Muscle layer of duodenum (tissue), 2 donors: ENCODE results near the gene FUT6.
A peak's percentile ranks its signal among the peaks of the same experiment; 100 is the strongest.
"Not testable (repeated sequence)": the region's sequence is repeated elsewhere in the genome, so short reads cannot be mapped to it uniquely, and the experiment has no call there.

Experiments
- H3K27ac ChIP-seq: one replicate; pipeline ENCODE4 v1.7.0; 2013; ENCODE audit warnings: mild to moderate bottlenecking, low read length
- H3K27me3 ChIP-seq: one replicate; pipeline ENCODE4 v1.7.0; 2013; ENCODE audit warnings: low read depth, mild to moderate bottlenecking, control low read depth, low read length
- H3K36me3 ChIP-seq, 2 donors: one replicate each; pipeline ENCODE4 v1.7.0; 2013; ENCODE audit warnings: low read length in 2 of 2, control low read depth in 1 of 2, mild to moderate bottlenecking in 1 of 2; ENCODE audit not compliant: insufficient read depth in 2 of 2, control insufficient read depth in 1 of 2
- H3K4me1 ChIP-seq, 2 donors: one replicate each; pipeline ENCODE4 v1.7.0; 2013; ENCODE audit warnings: low read length in 2 of 2, mild to moderate bottlenecking in 2 of 2, control low read depth in 1 of 2, moderate library complexity in 1 of 2; ENCODE audit not compliant: insufficient read depth in 2 of 2, control insufficient read depth in 1 of 2
- H3K4me3 ChIP-seq, 2 donors: one replicate each; pipeline ENCODE4 v1.7.0; 2013; ENCODE audit warnings: low read length in 2 of 2, low read depth in 1 of 2, mild to moderate bottlenecking in 1 of 2
- H3K9me3 ChIP-seq, 2 donors: one replicate each; pipeline ENCODE4 v1.7.0; 2013; ENCODE audit warnings: low read length in 2 of 2, control low read depth in 1 of 2, mild to moderate bottlenecking in 1 of 2; ENCODE audit not compliant: control insufficient read depth in 1 of 2
- donor health status: healthy.

The FUT6 gene

DNA sequence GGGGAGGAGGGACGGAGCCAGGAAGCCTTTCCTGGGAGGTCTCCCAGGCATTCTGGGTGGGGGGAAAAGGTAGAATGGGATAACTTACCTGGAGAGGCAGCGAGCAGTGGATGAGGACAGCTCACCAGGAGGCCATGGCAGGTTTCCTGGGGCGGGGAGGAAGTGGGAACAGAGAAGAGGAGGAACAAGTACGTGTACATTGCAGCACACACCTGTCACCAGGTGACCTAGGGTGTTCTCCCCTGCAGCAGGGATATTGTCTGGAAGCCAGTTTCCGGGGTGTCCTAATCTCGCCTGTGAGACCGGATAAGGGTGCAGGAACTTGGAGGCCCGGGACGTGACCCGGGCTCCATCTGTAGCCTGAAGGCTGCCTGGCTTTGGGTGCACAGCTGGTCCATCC lies 11.8 kb upstream of the FUT6 start, which contains the start of gene FUT3:
TSS of gene FUT3 (minus strand) at position 148 of the 400 bp plus-strand sequence.
- H3K27ac ChIP-seq = peak within 1 kb of the TSS; percentile 90
- H3K27me3 ChIP-seq = no peaks in the 10 kb centered on the region
- peak within 1 kb of the TSS in 1 of 2 donors; percentile 31 for H3K4me3 ChIP-seq

DNA sequence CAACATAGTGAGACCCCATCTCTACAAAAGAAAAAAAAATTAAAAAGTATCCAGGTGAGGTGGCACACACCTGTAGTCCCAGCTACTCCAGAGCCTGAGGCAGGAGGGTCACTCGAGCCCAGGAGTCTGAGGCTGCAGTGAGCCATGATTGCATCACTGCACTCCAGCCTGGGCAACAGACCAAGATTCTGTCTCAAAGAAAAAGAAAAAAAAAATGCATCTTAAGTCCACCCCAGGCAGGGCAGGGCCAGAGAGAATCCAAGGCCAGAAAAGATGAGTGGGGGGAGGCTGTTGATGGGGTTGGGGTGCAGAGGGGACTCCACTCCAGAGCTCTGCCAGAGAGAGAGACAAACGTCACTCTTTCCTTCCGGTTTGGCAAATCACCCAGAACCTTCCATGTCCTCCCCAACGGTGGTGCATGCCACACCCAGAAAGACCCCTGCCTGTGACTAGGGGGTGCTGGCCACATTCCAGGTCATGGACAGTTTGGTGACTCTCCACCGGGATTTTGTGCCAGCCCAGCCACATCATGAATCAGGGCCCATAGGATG lies 11.3 kb upstream of the FUT6 start:
- no peaks in the 10 kb centered on the region for H3K9me3 ChIP-seq
- H3K4me1 ChIP-seq = peaks cover 0 to 13% of the 10 kb centered on the region in 2 donors
- no peaks in the 10 kb centered on the region for H3K27me3 ChIP-seq
- H3K4me3 ChIP-seq = peak overlapping the region in 1 of 2 donors; percentile 31
- H3K36me3 ChIP-seq = no peaks in the 10 kb centered on the region
- H3K27ac ChIP-seq = peak overlapping the region; percentile 90

More for the DNA sequence above, 11.8 kb upstream of the FUT6 start, which contains the start of gene FUT3:
- Histone ChIP-seq H3K9me3 (no peaks in the 10 kb centered on the region), H3K4me1 (peaks cover 0 to 13% of the 10 kb centered on the region in 2 donors), H3K36me3 (no peaks in the 10 kb centered on the region)

DNA sequence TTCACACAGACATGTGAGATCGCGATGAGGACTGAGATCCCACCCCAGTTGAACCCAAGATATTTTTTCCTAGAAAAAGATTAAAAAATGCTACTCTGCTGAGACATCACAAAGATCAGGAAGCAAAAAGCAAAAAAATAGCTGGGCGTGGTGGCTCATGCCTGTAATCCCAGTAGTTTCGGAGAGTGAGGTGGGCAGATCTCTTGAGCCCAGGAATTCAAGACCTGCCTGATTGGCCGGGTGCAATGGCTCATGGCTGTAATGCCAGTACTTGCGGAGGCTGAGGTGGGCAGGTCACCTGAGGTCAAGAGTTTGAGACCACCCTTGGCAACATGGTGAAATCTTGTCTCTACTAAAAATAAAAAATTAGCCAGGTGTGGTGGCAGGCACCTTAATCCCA lies 10.7 kb upstream of the FUT6 start:
- Histone ChIP-seq H3K4me1 (peaks cover 0 to 13% of the 10 kb centered on the region in 2 donors), H3K36me3 (no peaks in the 10 kb centered on the region), H3K9me3 (no peaks in the 10 kb centered on the region), H3K27me3 (no peaks in the 10 kb centered on the region), H3K4me3 (no peak overlapping the region), H3K27ac (peak overlapping the region; percentile 86)

DNA sequence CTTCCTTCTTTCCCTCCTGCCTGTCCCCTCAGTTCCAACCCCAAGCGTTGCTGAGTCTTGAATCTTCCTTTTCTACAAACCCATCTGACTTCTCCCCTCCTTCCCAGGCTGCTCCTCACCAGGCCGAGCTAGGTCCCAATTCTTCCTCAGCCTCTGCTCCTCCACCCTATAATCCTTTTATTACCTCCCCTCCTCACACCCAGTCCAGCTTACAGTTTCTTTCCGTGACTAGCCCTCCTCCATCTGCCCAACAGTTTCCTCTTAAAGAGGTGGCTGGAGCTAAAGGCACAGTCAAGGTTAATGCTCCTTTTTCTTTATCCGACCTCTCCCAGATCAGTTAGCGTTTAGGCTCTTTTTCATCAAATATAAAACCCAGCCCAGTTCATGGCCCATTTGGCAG lies 9.1 kb upstream of the FUT6 start:
- H3K9me3 ChIP-seq, H3K36me3 ChIP-seq, H3K4me3 ChIP-seq, H3K27me3 ChIP-seq: not testable (repeated sequence)
- peaks cover 0 to 13% of the 10 kb centered on the region in 2 donors for H3K4me1 ChIP-seq
- peak overlapping the region; percentile 51 for H3K27ac ChIP-seq

DNA sequence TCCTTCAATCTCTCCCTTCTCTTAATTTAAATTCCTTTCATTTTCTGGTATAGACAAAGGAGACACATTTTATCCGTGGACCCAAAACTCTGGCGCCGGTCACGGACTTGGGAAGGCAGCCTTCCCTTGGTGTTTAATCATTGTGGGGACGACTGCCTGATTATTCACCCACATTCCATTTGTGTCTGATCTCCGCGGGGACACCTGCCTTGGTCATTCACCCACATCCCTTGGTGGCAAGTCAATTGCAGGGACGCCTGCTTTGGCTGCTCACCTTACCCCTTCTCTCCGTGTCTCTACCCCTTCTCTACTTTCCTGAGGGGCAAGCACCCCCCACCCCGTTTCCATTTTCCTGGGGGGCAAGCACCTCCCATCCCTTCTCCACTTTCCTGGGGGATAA lies 8.3 kb upstream of the FUT6 start:
- not testable (repeated sequence) for H3K4me3 ChIP-seq, H3K9me3 ChIP-seq, H3K36me3 ChIP-seq, H3K27me3 ChIP-seq
- Histone ChIP-seq H3K4me1 (peaks cover 0 to 13% of the 10 kb centered on the region in 2 donors), H3K27ac (peak overlapping the region; percentile 51)

DNA sequence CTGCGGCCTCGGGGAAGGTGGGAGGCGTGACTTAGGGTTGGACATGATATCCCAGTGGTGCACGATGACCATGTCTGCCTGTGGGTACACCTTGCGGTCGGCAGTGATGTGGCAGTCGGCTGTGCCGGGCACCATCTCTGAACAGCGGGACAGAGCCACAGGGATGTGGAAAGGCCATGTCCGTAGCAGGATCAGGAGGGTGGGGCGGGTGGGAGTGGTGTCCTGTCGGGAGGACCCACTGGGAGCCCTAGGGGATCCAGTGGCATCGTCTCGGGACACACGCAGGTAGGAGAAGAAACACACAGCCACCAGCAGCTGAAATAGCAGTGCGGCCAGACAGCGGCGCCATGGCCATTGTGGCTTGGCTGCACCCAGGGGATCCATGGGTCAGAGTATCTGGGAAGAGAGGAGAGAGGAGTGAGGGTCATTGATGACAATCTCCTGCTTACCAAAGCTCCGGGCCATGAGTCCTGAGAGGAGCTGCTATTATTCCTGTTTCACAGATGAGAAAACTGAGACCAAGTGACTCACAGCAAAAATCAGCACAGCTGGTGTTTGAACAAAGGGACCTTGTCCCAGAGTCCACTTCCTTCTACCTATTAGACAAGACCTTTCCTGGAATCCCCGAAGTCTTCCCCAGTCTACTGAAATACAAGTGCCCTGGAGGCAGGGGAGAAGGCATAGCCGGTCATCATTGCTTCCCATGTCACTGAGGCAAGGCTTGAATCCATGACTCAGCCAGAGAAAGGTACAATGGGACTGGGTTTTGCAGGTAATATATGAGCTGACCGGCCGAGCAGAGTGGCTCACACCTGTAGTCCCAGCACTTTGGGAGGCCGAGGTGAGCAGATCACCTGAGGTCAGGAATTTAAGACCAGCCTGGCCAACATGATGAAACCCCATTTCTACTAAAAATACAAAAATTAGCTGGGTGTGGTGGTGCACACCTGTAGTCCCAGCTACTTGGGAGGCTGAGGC lies 5.2 kb upstream of the FUT6 start:
- Histone ChIP-seq H3K27me3 (no peaks in the 10 kb centered on the region), H3K4me1 (no peaks in the 10 kb centered on the region), H3K4me3 (no peak overlapping the region), H3K36me3 (no peaks in the 10 kb centered on the region), H3K9me3 (no peaks in the 10 kb centered on the region), H3K27ac (no peak overlapping the region)

DNA sequence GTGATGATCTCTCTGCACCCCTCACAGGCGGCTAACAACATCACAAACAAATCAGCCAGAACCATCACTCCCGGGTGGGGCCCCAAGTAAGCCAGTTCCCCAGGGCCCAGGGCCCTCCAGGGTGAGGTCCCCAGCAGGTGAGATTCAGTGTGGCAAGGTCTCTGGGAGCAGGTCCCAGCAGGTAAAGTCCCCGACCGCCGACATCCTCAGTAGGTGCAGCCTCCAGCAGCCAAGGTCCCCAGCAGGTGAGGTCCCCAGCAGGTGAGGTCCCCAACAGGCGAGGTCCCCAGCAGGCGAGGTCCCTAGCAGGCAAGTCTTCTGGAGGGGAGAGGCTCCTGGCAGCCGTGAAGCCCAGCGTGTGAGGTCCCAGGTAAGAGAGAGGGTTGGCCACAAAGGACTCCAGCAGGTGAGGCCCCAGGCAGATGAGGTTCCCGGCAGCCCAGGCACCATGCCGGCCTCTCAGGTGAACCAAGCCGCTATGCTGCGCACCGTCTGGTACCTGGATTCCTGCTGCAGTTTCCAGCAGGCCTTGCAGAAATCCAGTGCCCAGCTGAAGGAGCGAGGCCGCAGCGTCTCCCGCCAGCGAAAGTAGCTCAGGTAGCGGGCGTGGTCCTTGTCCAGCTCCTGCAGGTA lies 3.9 kb upstream of the FUT6 start:
- no peak overlapping the region for H3K4me3 ChIP-seq
- peaks cover 0 to 6% of the 10 kb centered on the region in 2 donors for H3K4me1 ChIP-seq
- H3K27me3 ChIP-seq = no peaks in the 10 kb centered on the region
- H3K27ac ChIP-seq = no peak overlapping the region
- no peaks in the 10 kb centered on the region for H3K36me3 ChIP-seq
- no peaks in the 10 kb centered on the region for H3K9me3 ChIP-seq

DNA sequence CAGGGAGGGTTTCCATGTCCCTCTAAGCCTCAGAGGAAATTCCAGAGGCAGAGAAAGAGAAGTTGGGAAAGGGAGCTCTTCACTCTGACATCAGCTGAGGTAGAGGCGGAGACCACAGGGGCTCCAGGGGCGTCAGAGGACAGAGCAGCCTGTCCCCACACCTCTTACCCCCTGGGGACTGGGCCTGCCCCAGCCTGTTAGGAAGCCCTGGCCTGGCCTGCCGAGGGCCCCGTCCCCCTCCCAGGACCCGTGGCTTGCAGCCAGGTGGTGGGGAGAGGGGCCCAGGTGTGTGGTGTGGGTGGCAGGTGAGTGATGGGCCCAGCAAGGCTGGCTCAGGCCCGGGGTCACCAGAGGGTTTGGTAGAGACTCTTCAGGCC lies 2.2 kb upstream of the FUT6 start:
- not testable (repeated sequence) for H3K27ac ChIP-seq, H3K9me3 ChIP-seq, H3K4me3 ChIP-seq, H3K36me3 ChIP-seq, H3K4me1 ChIP-seq, H3K27me3 ChIP-seq

DNA sequence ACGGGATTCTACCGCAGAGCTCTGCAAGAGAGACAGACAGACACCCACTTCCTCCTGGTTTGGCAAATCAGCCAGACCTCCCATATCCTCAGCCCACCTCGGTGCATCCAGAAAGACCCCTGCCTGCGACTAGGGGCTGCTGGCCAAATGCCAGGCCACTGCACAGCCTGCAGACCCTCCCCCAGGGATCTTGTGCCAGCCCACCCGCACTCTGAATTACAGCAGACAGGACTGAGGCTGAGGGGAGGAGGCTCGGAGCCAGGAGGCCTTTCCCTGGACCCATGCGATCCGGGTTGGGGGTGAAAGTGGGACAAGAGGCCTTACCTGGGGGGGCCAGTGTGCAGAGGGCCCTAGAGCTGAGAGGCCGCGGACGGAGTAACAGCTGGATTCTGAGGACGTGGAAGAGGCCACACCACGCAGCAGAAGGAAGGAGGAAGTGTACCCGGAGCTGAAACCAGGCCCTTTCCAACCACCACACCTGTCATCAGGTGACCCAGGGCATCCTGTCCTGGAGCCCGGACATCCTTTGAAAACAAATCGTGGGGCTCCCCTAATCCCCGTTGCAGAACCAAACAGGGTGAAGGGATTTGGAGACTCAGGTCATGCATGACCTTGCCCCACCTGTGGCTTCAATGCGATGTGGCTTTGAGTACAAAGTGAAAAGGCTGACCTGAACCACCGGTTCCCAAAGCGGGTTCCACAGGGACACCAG lies 993 bp downstream of the FUT6 start:
- H3K27me3 ChIP-seq = no peaks in the 10 kb centered on the region
- no peaks in the 10 kb centered on the region for H3K36me3 ChIP-seq
- peak overlapping the region; percentile 77 for H3K27ac ChIP-seq
- peak overlapping the region in 1 of 2 donors; percentile 48 for H3K4me3 ChIP-seq
- H3K4me1 ChIP-seq = peaks cover 0 to 6% of the 10 kb centered on the region in 2 donors
- no peaks in the 10 kb centered on the region for H3K9me3 ChIP-seq

DNA sequence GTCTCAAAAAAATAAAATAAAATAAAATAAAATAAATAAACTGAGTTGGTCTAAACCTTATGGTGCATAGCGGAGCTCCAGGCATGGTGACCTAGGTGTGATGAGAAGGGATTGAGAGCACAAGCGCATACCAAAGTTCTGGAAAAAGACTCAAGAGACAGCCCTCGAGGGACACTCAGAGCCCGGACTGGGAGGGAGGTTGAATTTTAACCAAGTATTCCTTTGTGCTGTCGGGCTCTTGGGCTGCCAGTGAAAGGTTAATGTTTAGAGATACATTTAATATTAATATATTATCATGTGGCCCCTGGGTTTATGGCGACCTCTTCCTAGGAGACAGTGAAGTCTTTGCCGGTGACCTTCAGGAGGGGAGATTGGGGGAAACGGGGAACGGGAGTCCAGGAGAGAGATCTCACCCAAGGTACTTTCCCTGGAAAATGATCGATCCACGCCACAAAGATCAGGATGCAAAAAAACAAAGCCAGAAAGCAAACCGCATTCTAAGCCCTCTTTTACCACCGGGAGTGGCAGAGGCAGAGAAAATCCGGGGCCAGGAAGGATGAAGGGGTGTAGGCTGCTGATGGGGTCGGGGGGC lies 1.6 kb downstream of the FUT6 start:
- Histone ChIP-seq H3K4me1 (peaks cover 0 to 6% of the 10 kb centered on the region in 2 donors), H3K27ac (peak overlapping the region; percentile 77), H3K27me3 (no peaks in the 10 kb centered on the region), H3K36me3 (no peaks in the 10 kb centered on the region), H3K9me3 (no peaks in the 10 kb centered on the region), H3K4me3 (peak overlapping the region in 1 of 2 donors; percentile 48)
